Duodenal mucosa (tissue), 2 donors: ENCODE measurements around the gene GADD45A.

Source experiments
- H3K27ac ChIP-seq: one replicate; pipeline ENCODE4 v1.7.0; 2013; ENCODE audit warnings: low read depth, low read length
- H3K27me3 ChIP-seq, 2 donors: one replicate each; pipeline ENCODE4 v1.7.0; 2013; ENCODE audit warnings: low read length in 2 of 2, control low read depth in 1 of 2; ENCODE audit not compliant: insufficient read depth in 2 of 2, control insufficient read depth in 1 of 2
- H3K36me3 ChIP-seq, 2 donors: one replicate each; pipeline ENCODE4 v1.7.0; 2013; ENCODE audit warnings: low read length in 2 of 2, control low read depth in 1 of 2; ENCODE audit not compliant: insufficient read depth in 2 of 2, control insufficient read depth in 1 of 2
- H3K4me1 ChIP-seq, 2 donors: one replicate each; pipeline ENCODE4 v1.7.0; 2013; ENCODE audit warnings: low read length in 2 of 2, control low read depth in 1 of 2; ENCODE audit not compliant: insufficient read depth in 2 of 2, control insufficient read depth in 1 of 2
- H3K4me3 ChIP-seq, 2 donors: one replicate each; pipeline ENCODE4 v1.7.0; 2013; ENCODE audit warnings: low read length in 2 of 2, low read depth in 1 of 2
- H3K9ac ChIP-seq, 2 donors: one replicate each; pipeline ENCODE4 v1.7.0; 2013; ENCODE audit warnings: low read length in 2 of 2, low read depth in 1 of 2
- H3K9me3 ChIP-seq, 2 donors: one replicate each; pipeline ENCODE4 v1.7.0; 2013; ENCODE audit warnings: low read length in 2 of 2, control low read depth in 1 of 2; ENCODE audit not compliant: control insufficient read depth in 1 of 2

Gene GADD45A

DNA sequence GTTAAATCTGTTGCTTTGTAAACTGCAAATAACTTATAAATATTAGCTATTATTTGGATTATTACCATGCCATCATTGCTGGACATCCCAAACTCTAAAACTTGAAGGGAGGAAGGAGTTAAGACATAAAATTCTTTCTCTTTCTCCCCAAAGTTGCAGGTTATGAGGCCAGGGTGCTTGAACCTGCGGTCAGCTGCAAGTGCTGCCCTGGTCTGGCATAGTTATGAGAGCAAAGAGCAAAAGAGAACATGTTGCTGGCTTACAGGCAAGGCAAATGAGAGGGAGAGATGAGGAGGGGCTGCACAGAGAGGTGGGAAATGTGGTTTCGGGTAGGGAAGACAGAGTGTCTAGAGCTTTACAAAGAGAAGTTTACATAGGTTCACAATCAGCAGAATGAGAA, 30.8 kb downstream of the GADD45A start:
- H3K9ac ChIP-seq, result no peak overlapping the region
- H3K9me3 ChIP-seq, result no peaks in the 10 kb centered on the region
- no peaks in the 10 kb centered on the region for H3K36me3 ChIP-seq
- peaks cover 47 to 68% of the 10 kb centered on the region in 2 donors for H3K4me1 ChIP-seq
- no peak overlapping the region for H3K27ac ChIP-seq
- H3K27me3 ChIP-seq, result no peaks in the 10 kb centered on the region
- no peak overlapping the region for H3K4me3 ChIP-seq

DNA sequence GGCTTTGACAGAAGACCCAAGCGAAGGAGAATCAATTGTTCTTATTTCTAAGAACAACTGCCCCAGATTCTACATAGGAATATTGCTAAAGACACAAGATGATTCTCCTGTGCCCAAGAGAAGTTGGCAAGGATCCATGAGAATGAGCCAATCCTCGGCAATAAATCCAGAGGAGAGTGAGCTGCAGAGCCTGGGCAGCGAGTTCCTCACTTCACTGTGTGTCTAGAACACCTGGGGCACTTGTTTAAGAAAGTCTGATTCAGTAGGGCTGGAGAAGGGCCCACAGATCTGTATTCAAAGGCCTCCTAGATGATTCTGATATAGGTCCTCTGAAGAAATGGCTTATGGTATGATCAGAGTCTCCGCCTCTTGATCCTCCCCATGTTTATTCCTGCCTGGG, 31.8 kb downstream of the GADD45A start:
- H3K27ac ChIP-seq, result no peak overlapping the region
- H3K36me3 ChIP-seq, result no peaks in the 10 kb centered on the region
- H3K4me3 ChIP-seq, result no peak overlapping the region
- H3K9ac ChIP-seq, result no peak overlapping the region
- peaks cover 37 to 63% of the 10 kb centered on the region in 2 donors for H3K4me1 ChIP-seq
- H3K27me3 ChIP-seq, result no peaks in the 10 kb centered on the region
- no peaks in the 10 kb centered on the region for H3K9me3 ChIP-seq

GRCh38 chr1:67717876-67718275, 32.9 kb downstream of the GADD45A start:
- no peak overlapping the region for H3K4me3 ChIP-seq
- no peaks in the 10 kb centered on the region for H3K27me3 ChIP-seq
- H3K4me1 ChIP-seq, result peaks cover 33 to 53% of the 10 kb centered on the region in 2 donors
- H3K9me3 ChIP-seq, result no peaks in the 10 kb centered on the region
- H3K36me3 ChIP-seq, result no peaks in the 10 kb centered on the region
- no peak overlapping the region for H3K9ac ChIP-seq
- no peak overlapping the region for H3K27ac ChIP-seq

DNA sequence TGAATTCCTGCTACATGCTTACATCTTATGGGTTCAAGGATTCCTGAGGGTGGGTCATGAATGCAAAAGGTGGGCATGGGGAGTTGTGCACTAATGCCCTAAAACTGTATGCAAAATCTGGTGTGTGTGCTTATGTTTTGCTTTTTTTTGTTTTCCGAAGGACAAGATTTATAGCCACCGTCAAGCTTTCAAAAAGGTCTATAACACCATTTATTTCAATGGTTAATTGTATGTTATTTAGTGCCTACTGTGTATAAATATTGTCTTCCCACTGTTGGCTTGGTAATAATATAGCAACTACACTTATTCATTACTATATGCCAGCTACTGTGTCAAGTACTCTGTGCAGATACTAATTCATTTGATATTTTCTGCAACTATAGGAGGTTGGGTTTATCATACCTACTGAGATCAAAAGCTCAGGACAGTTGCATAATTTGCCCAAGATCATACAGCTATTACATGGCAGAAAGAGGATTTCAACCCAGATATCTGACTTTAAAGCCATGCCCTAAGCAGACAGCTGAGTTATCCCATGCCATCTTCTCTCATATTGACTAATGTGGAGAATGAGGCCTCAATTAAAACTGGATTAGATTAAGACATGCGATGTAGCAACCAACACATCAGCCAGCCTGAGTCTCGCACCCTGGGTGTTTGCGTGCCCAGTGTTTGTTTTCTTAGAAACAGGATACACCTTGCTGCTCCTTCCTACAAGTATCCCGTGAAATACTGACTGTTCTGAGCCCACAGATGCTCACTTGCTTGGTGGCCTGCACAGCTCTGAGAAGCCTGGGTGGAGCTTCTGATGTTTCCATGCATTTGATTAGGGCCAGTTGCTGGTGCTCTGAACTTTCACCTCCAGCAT, 34.6 kb downstream of the GADD45A start:
- H3K27me3 ChIP-seq, result no peaks in the 10 kb centered on the region
- H3K4me3 ChIP-seq, result no peak overlapping the region
- H3K4me1 ChIP-seq, result peaks cover 27 to 53% of the 10 kb centered on the region in 2 donors

DNA sequence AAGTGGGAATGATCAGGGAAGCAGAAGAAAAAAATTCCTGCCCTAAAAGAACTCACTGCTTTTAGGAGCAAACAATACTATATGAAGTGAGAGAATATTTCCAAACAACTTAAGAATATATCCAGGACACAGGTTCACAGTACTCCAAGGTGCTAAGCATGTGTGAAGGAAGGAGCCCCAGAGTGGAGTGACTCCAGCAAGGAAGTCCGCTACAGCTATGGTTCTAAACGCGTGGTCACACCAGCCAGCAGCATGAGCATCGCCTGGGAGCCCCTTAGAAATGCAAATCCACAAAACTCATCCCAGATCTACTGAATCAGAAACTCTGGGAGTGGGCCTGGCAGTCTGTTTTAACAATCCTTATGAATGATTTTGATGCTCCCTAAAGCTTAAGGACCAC, 36.1 kb downstream of the GADD45A start:
- Histone ChIP-seq H3K9ac (no peak overlapping the region), H3K36me3 (no peaks in the 10 kb centered on the region), H3K9me3 (no peaks in the 10 kb centered on the region), H3K27me3 (no peaks in the 10 kb centered on the region), H3K4me1 (peaks cover 31 to 59% of the 10 kb centered on the region in 2 donors), H3K4me3 (no peak overlapping the region), H3K27ac (no peak overlapping the region)

More for the DNA sequence above, 34.6 kb downstream of the GADD45A start:
- Histone ChIP-seq H3K9me3 (no peaks in the 10 kb centered on the region), H3K9ac (no peak overlapping the region), H3K27ac (no peak overlapping the region), H3K36me3 (no peaks in the 10 kb centered on the region)

GRCh38 chr1:67721650-67722291, 36.8 kb downstream of the GADD45A start:
- peaks cover 26 to 53% of the 10 kb centered on the region in 2 donors for H3K4me1 ChIP-seq

GRCh38 chr1:67722292-67722944, 37.4 kb downstream of the GADD45A start:
- H3K27ac ChIP-seq, result no peak overlapping the region
- no peaks in the 10 kb centered on the region for H3K36me3 ChIP-seq

More at GRCh38 chr1:67721650-67722291, 36.8 kb downstream of the GADD45A start:
- no peaks in the 10 kb centered on the region for H3K27me3 ChIP-seq
- H3K27ac ChIP-seq, result no peak overlapping the region
- no peak overlapping the region for H3K9ac ChIP-seq
- no peak overlapping the region for H3K4me3 ChIP-seq
- no peaks in the 10 kb centered on the region for H3K36me3 ChIP-seq
- H3K9me3 ChIP-seq, result no peaks in the 10 kb centered on the region

GRCh38 chr1:67723126-67723525, 38.1 kb downstream of the GADD45A start:
- Histone ChIP-seq H3K4me3 (no peak overlapping the region), H3K9me3 (no peaks in the 10 kb centered on the region), H3K27me3 (no peaks in the 10 kb centered on the region), H3K4me1 (peaks cover 21 to 43% of the 10 kb centered on the region in 2 donors), H3K9ac (no peak overlapping the region), H3K36me3 (no peaks in the 10 kb centered on the region), H3K27ac (no peak overlapping the region)

More at GRCh38 chr1:67722292-67722944, 37.4 kb downstream of the GADD45A start:
- Histone ChIP-seq H3K9me3 (no peaks in the 10 kb centered on the region), H3K27me3 (no peaks in the 10 kb centered on the region), H3K4me3 (no peak overlapping the region), H3K4me1 (peaks cover 26 to 49% of the 10 kb centered on the region in 2 donors), H3K9ac (no peak overlapping the region)

- H3K27me3 ChIP-seq, result no peaks in the 10 kb centered on the region
- no peaks in the 10 kb centered on the region for H3K36me3 ChIP-seq
- no peak overlapping the region for H3K4me3 ChIP-seq
- H3K27ac ChIP-seq, result no peak overlapping the region
- H3K9me3 ChIP-seq, result no peaks in the 10 kb centered on the region
- peaks cover 21 to 45% of the 10 kb centered on the region in 2 donors for H3K4me1 ChIP-seq
- H3K9ac ChIP-seq, result no peak overlapping the region
These were observed 38.6 kb downstream of the GADD45A start for GRCh38 chr1:67723620-67724019.
